Heart left ventricle (tissue), 16 donors: ENCODE results near the gene RDX. TPM values are rescaled to one million over a fixed set of nuclear protein-coding genes. Genes with fewer than 3 reads are reported as not detected.

ENCODE experiments used
- ATAC-seq, 4 donors: fragments of 200-7000 bp; cut with Tn5 transposase; one replicate each; pipeline ENCODE4 v1.9.1; 2020 to 2022; ENCODE audit warnings: moderate library complexity in 4 of 4, mild to moderate bottlenecking in 3 of 4, moderate number of reproducible peaks in 1 of 4
- DNase-seq, 5 donors: peaks; one replicate each; pipeline ENCODE4 v3.0.0-alpha.2; 2020
- H3K27ac ChIP-seq, 12 donors: fragments of 200-600 bp; sonication (generic) in 4 of 12; one replicate each; pipeline versions ENCODE4 v1.5.0 to v1.8.0; 2016 to 2022; ENCODE audit warnings: mild to moderate bottlenecking in 2 of 12
- H3K27me3 ChIP-seq, 9 donors: fragments of 200-600 bp; sonication (generic) in 2 of 9; one replicate each; pipeline versions ENCODE4 v1.5.1 to v1.8.0; 2016 to 2022; ENCODE audit warnings: mild to moderate bottlenecking in 3 of 9
- H3K36me3 ChIP-seq, 9 donors: fragments of 200-600 bp; sonication (generic) in 2 of 9; one replicate each; pipeline versions ENCODE4 v1.5.0 to v1.8.0; 2018 to 2022; ENCODE audit warnings: mild to moderate bottlenecking in 2 of 9
- H3K4me1 ChIP-seq, 12 donors: fragments of 200-600 bp; sonication (generic) in 4 of 12; one replicate each; pipeline versions ENCODE4 v1.5.0 to v1.8.0; 2016 to 2022; ENCODE audit warnings: mild to moderate bottlenecking in 3 of 12
- H3K4me3 ChIP-seq, 12 donors: fragments of 200-600 bp; sonication (generic) in 4 of 12; one replicate each; pipeline versions ENCODE4 v1.5.0 to v1.8.0; 2017 to 2022; ENCODE audit warnings: mild to moderate bottlenecking in 9 of 12, moderate library complexity in 4 of 12
- H3K9me3 ChIP-seq, 12 donors: fragments of 200-600 bp; sonication (generic) in 4 of 12; one replicate each; pipeline versions ENCODE4 v1.5.0 to v1.8.0; 2016 to 2022; ENCODE audit warnings: mild to moderate bottlenecking in 1 of 12
- CTCF ChIP-seq, 12 donors: fragments of 200-600 bp; sonication (generic) in 4 of 12; IDR thresholded peaks; one replicate each; pipeline versions ENCODE4 v1.5.0 to v1.8.0; 2018 to 2022; ENCODE audit warnings: antibody characterized with exemption in 12 of 12, mild to moderate bottlenecking in 5 of 12
- POLR2A ChIP-seq, 2 donors: fragments of 450-650 bp; IDR thresholded peaks; one replicate each; pipeline ENCODE4 v1.6.1; 2017; ENCODE audit warnings: antibody characterized with exemption in 2 of 2, mild to moderate bottlenecking in 2 of 2, moderate library complexity in 2 of 2
- WGBS, 4 donors: extraction: QIAGEN DNeasy Blood & Tissue Kit in 2 of 4; methylation state at CpG; one replicate each; pipeline versions ENCODE4 v1.1.5 to v1.1.7; 2013 to 2018; 5-methylcytosine and 5-hydroxymethylcytosine counted together
- intact Hi-C, 10 donors: fragments of 100-400 bp; cut with DNase I; formaldehyde crosslinking; loops; one replicate each; pipeline versions ENCODE4 v1.11.1 to v1.14.2; 2022
- polyA plus RNA-seq, 2 donors: library from polyadenylated mRNA; stranded (reverse); fragments of 200-250 nt; gene quantifications; one replicate each; pipeline ENCODE4 v1.2.3, GENCODE V29; 2013
- total RNA-seq, 9 donors: library from RNA; depleted of rRNA in 2 of 9; stranded (reverse); fragments of >200 nt in 2 of 9; fragmentation: NEBNext Ultra II Directional in 3 of 9; extraction: Animal tissue kit (Norgen Biotek cat#: 25700) in 3 of 9; gene quantifications; one replicate each; pipeline versions ENCODE4 v1.1.0 to v1.2.4, GENCODE V29; 2016 to 2023
- donor health status: ischemic (EF 13 %, LVEDD 7.1; RV severe dilation, severe dysfunction).
- donor health status: healthy with polysubstance abuse.
- donor health status: DM: no; HTN: yes; CAD: no.
- donor health status: DM: no; HTN: no; CAD: no.
- donor health status: ischemic (EF 25% LVEDD 6.9; RV normal size, moderate dysfunction).
- donor health status: ischemic (EF 25% LVEDD 5.7; RV mildly dilated, moderate dysfunction).
- donor health status: healthy.
- donor health status: DM: yes; HTN: yes; CAD: no.
- donor health status: ischemic (EF 35%, LVEDD 5.7; RV mildly dilated, moderate dysfunction).
- donor health status: nonischemic (EF 11% LVEDD 7.7; RV severe dilation, severe dysfunction).
- donor health status: DM: yes; HTN: yes; CAD: no.
- donor health status: PGD.
- donor health status: ischemic (EF 29% LVEDD 5.4; RV normal size, mild dysfunction).
- donor health status: nonischemic (EF 23%, LVEDD 6.1; RV moderate dilation, normal function).

The RDX gene
- total and polyA plus RNA-seq, 11 donors = 33.5 to 148 (median 120) TPM

GRCh38 chr11:110131386-110132123 is 164.9 kb downstream of the RDX start:
- no peak overlapping the region for H3K27ac ChIP-seq
- H3K9me3 ChIP-seq = no peaks in the 10 kb centered on the region
- ATAC-seq = no peak
- TF ChIP-seq CTCF (IDR thresholded peaks at IDR 0.05) = no peak
- TF ChIP-seq POLR2A (IDR thresholded peaks at IDR 0.05) = no peak
- H3K36me3 ChIP-seq = peaks cover 0 to 1% (median 0%) of the 10 kb centered on the region in 9 donors
- H3K4me3 ChIP-seq = no peak overlapping the region
- intact Hi-C loops = no loop called here
- no peak for DNase-seq
- 85 to 92% (median 88%) methylated on average over 6 of the region's 6 CpGs for WGBS, 4 donors
- peaks cover 0 to 34% (median 9%) of the 10 kb centered on the region in 12 donors for H3K4me1 ChIP-seq
- H3K27me3 ChIP-seq = no peaks in the 10 kb centered on the region

- Histone ChIP-seq H3K27ac (no peak overlapping the region), H3K4me1 (peaks cover 0 to 34% (median 9%) of the 10 kb centered on the region in 12 donors), H3K27me3 (no peaks in the 10 kb centered on the region), H3K4me3 (no peak overlapping the region), H3K36me3 (no peaks in the 10 kb centered on the region), H3K9me3 (no peaks in the 10 kb centered on the region)
- DNase-seq (peak in 3 of 5 donors; percentile 12 to 31 (median 26)), ATAC-seq (peak in 3 of 4 donors; percentile 73 to 85 (median 78))
- TF ChIP-seq CTCF (IDR thresholded peaks at IDR 0.05) (no peak), POLR2A (IDR thresholded peaks at IDR 0.05) (no peak)
- WGBS, 4 donors = 45 to 57% (median 51%) methylated on average over 10 of the region's 10 CpGs
- intact Hi-C loops = no loop called here
Observed at GRCh38 chr11:110130642-110131238, 165.7 kb downstream of the RDX start.

- ATAC-seq = peak in 1 of 4 donors; percentile 54
- Histone ChIP-seq H3K4me1 (peaks cover 0 to 29% (median 8%) of the 10 kb centered on the region in 12 donors), H3K27me3 (no peaks in the 10 kb centered on the region), H3K27ac (no peak overlapping the region), H3K9me3 (no peaks in the 10 kb centered on the region), H3K36me3 (no peaks in the 10 kb centered on the region), H3K4me3 (no peak overlapping the region)
- intact Hi-C loops = no loop called here
- TF ChIP-seq POLR2A (IDR thresholded peaks at IDR 0.05) = no peak
- TF ChIP-seq CTCF (IDR thresholded peaks at IDR 0.05) = no peak
- 8 to 29% (median 20%) methylated on average over 2 of the region's 2 CpGs for WGBS, 4 donors
- no peak for DNase-seq
Observed at GRCh38 chr11:110128161-110128560, 168.3 kb downstream of the RDX start.

- no peaks in the 10 kb centered on the region for H3K9me3 ChIP-seq
- TF ChIP-seq POLR2A (IDR thresholded peaks at IDR 0.05) (no peak), CTCF (IDR thresholded peaks at IDR 0.05) (no peak)
- H3K4me1 ChIP-seq = peaks cover 0 to 31% (median 8%) of the 10 kb centered on the region in 12 donors
- no peaks in the 10 kb centered on the region for H3K27me3 ChIP-seq
- no peak overlapping the region for H3K4me3 ChIP-seq
- intact Hi-C loops = no loop called here
- WGBS, 4 donors = 71 to 86% (median 79%) methylated on average over 4 of the region's 4 CpGs
- ATAC-seq (no peak), DNase-seq (no peak)
- H3K36me3 ChIP-seq = no peaks in the 10 kb centered on the region
- H3K27ac ChIP-seq = no peak overlapping the region
Observed at GRCh38 chr11:110126936-110127335, 169.5 kb downstream of the RDX start.
